SH-SY5Y (cell line): ENCODE results near the gene ARHGDIB.

Source experiments
- GATA2 ChIP-seq: IDR thresholded peaks from 2 replicates; pipeline ENCODE4 v1.6.1; 2011; ENCODE audit warnings: mild to moderate bottlenecking, low read depth, low read length
- GATA3 ChIP-seq: IDR thresholded peaks from 2 replicates; pipeline ENCODE4 v1.6.1; 2011; ENCODE audit warnings: low read depth, mild to moderate bottlenecking, low read length, moderate library complexity

- TF ChIP-seq GATA2: no peak
- no peak for TF ChIP-seq GATA3
Measured at GRCh38 chr12:14927267-14927666, 34.1 kb downstream of the ARHGDIB start.
